LHCN-M2 (cell line): ENCODE data around the gene MARK3. TPM values are rescaled to one million over a fixed set of nuclear protein-coding genes. Genes with fewer than 3 reads are reported as not detected.
"Not testable (repeated sequence)": the region's sequence is repeated elsewhere in the genome, so short reads cannot be mapped to it uniquely, and the experiment has no call there.

ENCODE experiments used
- DNase-seq: peaks from one replicate; pipeline ENCODE4 v3.0.0-alpha.2; 2012; ENCODE audit warnings: low read depth
- polyA plus RNA-seq: library from polyadenylated mRNA; unstranded; fragments of >200 nt; gene quantifications from one replicate; pipeline ENCODE4 v1.2.1, GENCODE V29; 2012; ENCODE audit warnings: missing spikeins
- total RNA-seq: library from RNA; depleted of rRNA; stranded (reverse); fragments of >200 nt; gene quantifications from 2 replicates; pipeline ENCODE4 v1.2.3, GENCODE V29; 2014; rRNA removed

The MARK3 gene
- 60.1 and 61.1 TPM in 2 replicates for total RNA-seq
- 29.4 TPM for polyA plus RNA-seq

GRCh38 chr14:103385152-103385928, at the start of gene MARK3:
Gene MARK3 (plus strand): TSS chr14:103385415. CDS start chr14:103386030, 615 bp downstream.
- peak; percentile 95 for DNase-seq

- DNase-seq, result no peak
These were observed 49.0 kb upstream of the MARK3 start for GRCh38 chr14:103336191-103336590.

- DNase-seq, result no peak
These were observed 47.4 kb upstream of the MARK3 start for GRCh38 chr14:103337794-103338193.

GRCh38 chr14:103339561-103339960, 45.7 kb upstream of the MARK3 start:
- no peak for DNase-seq

GRCh38 chr14:103340480-103341212, 44.6 kb upstream of the MARK3 start:
- no peak for DNase-seq

- DNase-seq, result no peak
These were observed 43.7 kb upstream of the MARK3 start for GRCh38 chr14:103341250-103342129.

GRCh38 chr14:103343164-103343879, 41.9 kb upstream of the MARK3 start:
- no peak for DNase-seq

GRCh38 chr14:103343905-103344797, 41.1 kb upstream of the MARK3 start:
- no peak for DNase-seq

GRCh38 chr14:103346286-103346685, 38.9 kb upstream of the MARK3 start:
- peak; percentile 63 for DNase-seq

- DNase-seq, result no peak
These were observed 38.0 kb upstream of the MARK3 start for GRCh38 chr14:103347091-103347815.

GRCh38 chr14:103348154-103348553, 37.1 kb upstream of the MARK3 start:
- peak; percentile 37 for DNase-seq

- no peak for DNase-seq
These were observed 35.2 kb upstream of the MARK3 start for GRCh38 chr14:103349982-103350381.

GRCh38 chr14:103353362-103353761, 31.9 kb upstream of the MARK3 start:
- no peak for DNase-seq

- DNase-seq, result no peak
These were observed 31.1 kb upstream of the MARK3 start for GRCh38 chr14:103354141-103354540.

- no peak for DNase-seq
These were observed 29.1 kb upstream of the MARK3 start for GRCh38 chr14:103356024-103356682.

- not testable (repeated sequence) for DNase-seq
These were observed 27.7 kb upstream of the MARK3 start for GRCh38 chr14:103357552-103357951.

GRCh38 chr14:103360548-103360947, 24.7 kb upstream of the MARK3 start:
- DNase-seq, result no peak

GRCh38 chr14:103361867-103362266, 23.3 kb upstream of the MARK3 start:
- peak; percentile 91 for DNase-seq

- no peak for DNase-seq
These were observed 22.4 kb upstream of the MARK3 start for GRCh38 chr14:103362780-103363179.
